GM19463 (cell line): ENCODE measurements around the gene EXOSC2.
"Not testable (repeated sequence)": the region's sequence is repeated elsewhere in the genome, so short reads cannot be mapped to it uniquely, and the experiment has no call there.

Experiments
- ATAC-seq: cut with Tn5 transposase; IDR thresholded peaks from one replicate; pipeline ENCODE4 v1.9.1; 2021; ENCODE audit warnings: mild to moderate bottlenecking, moderate library complexity; ENCODE audit not compliant: unreplicated experiment

The EXOSC2 gene

GRCh38 chr9:130666393-130667119, 27.0 kb upstream of the EXOSC2 start:
- no peak for ATAC-seq

GRCh38 chr9:130667120-130667435, 26.5 kb upstream of the EXOSC2 start:
- no peak for ATAC-seq

GRCh38 chr9:130668196-130668595, 25.4 kb upstream of the EXOSC2 start:
- no peak for ATAC-seq

GRCh38 chr9:130668659-130669058, 24.9 kb upstream of the EXOSC2 start:
- ATAC-seq, result no peak

GRCh38 chr9:130669965-130670364, 23.6 kb upstream of the EXOSC2 start:
- no peak for ATAC-seq

- ATAC-seq, result no peak
Observed at GRCh38 chr9:130670644-130671043, 22.9 kb upstream of the EXOSC2 start.

- no peak for ATAC-seq
Observed at GRCh38 chr9:130672466-130672865, 21.1 kb upstream of the EXOSC2 start.

GRCh38 chr9:130672933-130673615, 20.5 kb upstream of the EXOSC2 start:
- no peak for ATAC-seq

- ATAC-seq, result no peak
Observed at GRCh38 chr9:130675396-130675795, 18.2 kb upstream of the EXOSC2 start.

- ATAC-seq, result no peak
Observed at GRCh38 chr9:130677252-130677651, 16.3 kb upstream of the EXOSC2 start.

- ATAC-seq, result no peak
Observed at GRCh38 chr9:130680836-130681768, 12.5 kb upstream of the EXOSC2 start.

- ATAC-seq, result no peak
Observed at GRCh38 chr9:130681769-130682420, 11.7 kb upstream of the EXOSC2 start.

GRCh38 chr9:130682421-130683121, 11.0 kb upstream of the EXOSC2 start:
- no peak for ATAC-seq

GRCh38 chr9:130685104-130685503, 8.5 kb upstream of the EXOSC2 start:
- ATAC-seq, result no peak

GRCh38 chr9:130685945-130686344, 7.6 kb upstream of the EXOSC2 start:
- ATAC-seq, result not testable (repeated sequence)

GRCh38 chr9:130687615-130688014, 6.0 kb upstream of the EXOSC2 start:
- ATAC-seq, result no peak

GRCh38 chr9:130688072-130688471, 5.5 kb upstream of the EXOSC2 start:
- no peak for ATAC-seq

GRCh38 chr9:130689572-130689936, 4.0 kb upstream of the EXOSC2 start:
- ATAC-seq, result no peak

- ATAC-seq, result no peak
Observed at GRCh38 chr9:130689937-130690700, 3.5 kb upstream of the EXOSC2 start.

- ATAC-seq, result no peak
Observed at GRCh38 chr9:130692321-130692720, 1.3 kb upstream of the EXOSC2 start.
